ENCODE results near the gene FSIP2.

GRCh38 chr2:185857691-185858090 is 119.1 kb downstream of the FSIP2 start:
- no peak for TF ChIP-seq CTCF (IDR thresholded peaks at IDR 0.05)
- no peak for TF ChIP-seq POLR2A (IDR thresholded peaks at IDR 0.05)
